OCI-LY7 (cell line): Measurements from ENCODE around the gene CEBPG. TPM values are rescaled to one million over a fixed set of nuclear protein-coding genes. Genes with fewer than 3 reads are reported as not detected.

Experiments
- BruUV-seq: library from RNA; stranded (reverse); fragments of 400-500 nt; replicated peaks from 2 replicates; lab custom pipeline; 2021; lab: Mats Ljungman, UMichigan
- CTCF ChIA-PET: fragments of 300-600 bp; sonication (Branson Sonifier 250); formaldehyde crosslinking; loops from one replicate; lab custom pipeline; 2022; ENCODE audit warnings: antibody characterized with exemption; ENCODE audit not compliant: unreplicated experiment; lab: Charles Lee
- POLR2A ChIA-PET: fragments of 300-600 bp; sonication (Branson Sonifier 250); formaldehyde crosslinking; loops from one replicate; lab custom pipeline; 2022; ENCODE audit warnings: antibody characterized with exemption; lab: Charles Lee
- DNase-seq: peaks from one replicate; pipeline ENCODE4 v3.0.0-alpha.2; 2015; ENCODE audit warnings: low spot score
- H2AFZ ChIP-seq: fragments of 200-600 bp; sonication (generic), shearing (Covaris generic); 2 replicates; pipeline ENCODE4 v1.6.1; 2014; ENCODE audit warnings: mild to moderate bottlenecking, antibody characterized with exemption, low read length, moderate library complexity
- H3K27ac ChIP-seq: fragments of 200-600 bp; sonication (generic); 2 replicates; pipeline ENCODE4 v1.5.1; 2014; ENCODE audit warnings: mixed run types, low read depth, mild to moderate bottlenecking, moderate library complexity, low read length, inconsistent platforms; ENCODE audit not compliant: poor library complexity, severe bottlenecking
- H3K36me3 ChIP-seq: fragments of 200-600 bp; sonication (generic); 2 replicates; pipeline ENCODE4 v1.6.1; 2014; ENCODE audit warnings: mild to moderate bottlenecking, antibody characterized with exemption, low read length, moderate library complexity, mixed read lengths; ENCODE audit not compliant: insufficient read depth
- H3K4me1 ChIP-seq: fragments of 200-600 bp; sonication (generic); 2 replicates; pipeline ENCODE4 v1.5.1; 2014; ENCODE audit warnings: mild to moderate bottlenecking, low read length; ENCODE audit not compliant: insufficient read depth, poor library complexity, severe bottlenecking
- H3K4me2 ChIP-seq: fragments of 200-600 bp; sonication (generic); 2 replicates; pipeline ENCODE4 v1.6.1; 2014; ENCODE audit warnings: mild to moderate bottlenecking, low read length
- H3K4me3 ChIP-seq: fragments of 200-600 bp; sonication (generic); 2 replicates; pipeline ENCODE4 v1.5.1; 2014; ENCODE audit warnings: mild to moderate bottlenecking, low read depth, low read length; ENCODE audit not compliant: poor library complexity, severe bottlenecking
- H3K79me2 ChIP-seq: fragments of 200-600 bp; sonication (generic); 2 replicates; pipeline ENCODE4 v1.6.1; 2016; ENCODE audit warnings: low read depth, mild to moderate bottlenecking, low read length, moderate library complexity, mixed read lengths; ENCODE audit not compliant: insufficient read depth
- H3K9me2 ChIP-seq: fragments of 200-600 bp; sonication (generic); 2 replicates; pipeline ENCODE4 v1.6.1; 2016; ENCODE audit warnings: mild to moderate bottlenecking, low read length, mixed read lengths; ENCODE audit not compliant: insufficient read depth
- H3K9me3 ChIP-seq: fragments of 200-600 bp; sonication (generic); 2 replicates; pipeline ENCODE4 v1.6.1; 2014; ENCODE audit warnings: mild to moderate bottlenecking, mixed run types, low read length, mixed read lengths
- H4K20me1 ChIP-seq: fragments of 200-600 bp; sonication (generic); 2 replicates; pipeline ENCODE4 v1.6.1; 2014; ENCODE audit warnings: mild to moderate bottlenecking, antibody characterized with exemption, low read length, moderate library complexity, mixed read lengths; ENCODE audit not compliant: insufficient read depth
- EZH2phosphoT487 ChIP-seq: fragments of 200-600 bp; sonication (generic); IDR thresholded peaks from 2 replicates; pipeline ENCODE4 v1.6.1; 2018; ENCODE audit warnings: low read depth, borderline replicate concordance, mild to moderate bottlenecking, mixed run types, antibody characterized with exemption, low read length, moderate library complexity, mixed read lengths
- intact Hi-C: fragments of 100-400 bp; cut with micrococcal nuclease; formaldehyde crosslinking; loops from one replicate; pipeline ENCODE4 v1.10.0; 2022; ENCODE audit not compliant: unreplicated experiment
- total RNA-seq, 2 experiments: library from RNA; depleted of rRNA in 1 of 2; stranded (reverse); fragments of >200 nt in 1 of 2; shearing (Covaris generic) in 1 of 2; gene quantifications; 2 replicates each; pipeline ENCODE4 v1.2.3, GENCODE V29; 2014 to 2022
- TF ChIP-seq, protein P1 (sequence below): fragments of 200-600 bp; sonication (generic); conservative IDR thresholded peaks from 2 replicates; pipeline ENCODE4 v1.5.1; 2014; ENCODE audit warnings: mild to moderate bottlenecking, antibody characterized with exemption, low read length, moderate library complexity, mixed read lengths

Gene CEBPG
- total RNA-seq, 2 experiments from 2014 or later, result 44.9 to 45.1 TPM

DNA sequence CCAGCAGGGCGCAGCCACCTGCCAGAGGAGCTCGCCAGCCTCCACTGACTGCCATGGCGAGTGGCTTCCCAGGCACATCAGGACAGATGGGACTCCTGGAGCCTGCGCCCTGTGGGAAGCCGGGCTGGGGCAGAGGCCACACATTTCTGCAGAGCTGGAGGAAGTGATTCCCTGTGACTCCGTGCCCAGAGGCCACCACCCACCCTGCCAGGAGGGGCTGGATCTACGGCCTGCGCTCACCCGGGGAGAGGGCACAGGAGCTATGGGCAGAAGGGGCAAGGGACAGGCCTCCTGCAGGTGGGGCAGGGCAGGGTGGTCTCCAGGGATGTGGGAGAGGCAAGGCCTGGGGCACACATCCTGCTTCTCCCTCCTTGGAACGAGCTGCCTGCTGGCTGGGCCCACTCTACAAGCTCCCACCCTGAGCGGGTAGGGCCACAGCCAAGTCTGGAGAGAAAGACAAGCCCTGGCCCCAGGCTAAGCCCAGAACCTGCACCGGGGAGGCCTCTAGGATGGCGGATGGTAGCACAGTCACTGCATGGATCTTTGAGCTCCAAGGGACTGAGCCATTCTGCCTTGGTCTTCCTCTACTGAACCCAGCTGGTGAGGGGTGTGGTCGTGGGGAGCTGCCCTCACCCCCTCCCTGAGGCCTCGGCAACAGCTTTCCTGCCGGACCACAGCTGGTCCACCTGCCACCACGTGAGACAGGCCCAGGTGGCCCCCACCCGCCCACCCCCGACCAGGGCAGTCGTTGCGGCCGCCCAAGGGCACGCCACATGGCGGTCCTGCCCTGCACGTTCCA, 40.6 kb downstream of the CEBPG start:
- H3K9me2 ChIP-seq, result no peaks in the 10 kb centered on the region
- no peak overlapping the region for H3K4me3 ChIP-seq
- H4K20me1 ChIP-seq, result no peaks in the 10 kb centered on the region
- no peak overlapping the region for H3K27ac ChIP-seq
- no peaks in the 10 kb centered on the region for H3K79me2 ChIP-seq
- POLR2A ChIA-PET, result no interaction called here
- CTCF ChIA-PET, result no interaction called here
- no peaks in the 10 kb centered on the region for H3K4me1 ChIP-seq
- no peak overlapping the region for H2AFZ ChIP-seq
- H3K9me3 ChIP-seq, result no peaks in the 10 kb centered on the region
- no peaks in the 10 kb centered on the region for H3K36me3 ChIP-seq
- no TSS peak for BruUV-seq
- no peak overlapping the region for H3K4me2 ChIP-seq
- TF ChIP-seq, protein P1, sequence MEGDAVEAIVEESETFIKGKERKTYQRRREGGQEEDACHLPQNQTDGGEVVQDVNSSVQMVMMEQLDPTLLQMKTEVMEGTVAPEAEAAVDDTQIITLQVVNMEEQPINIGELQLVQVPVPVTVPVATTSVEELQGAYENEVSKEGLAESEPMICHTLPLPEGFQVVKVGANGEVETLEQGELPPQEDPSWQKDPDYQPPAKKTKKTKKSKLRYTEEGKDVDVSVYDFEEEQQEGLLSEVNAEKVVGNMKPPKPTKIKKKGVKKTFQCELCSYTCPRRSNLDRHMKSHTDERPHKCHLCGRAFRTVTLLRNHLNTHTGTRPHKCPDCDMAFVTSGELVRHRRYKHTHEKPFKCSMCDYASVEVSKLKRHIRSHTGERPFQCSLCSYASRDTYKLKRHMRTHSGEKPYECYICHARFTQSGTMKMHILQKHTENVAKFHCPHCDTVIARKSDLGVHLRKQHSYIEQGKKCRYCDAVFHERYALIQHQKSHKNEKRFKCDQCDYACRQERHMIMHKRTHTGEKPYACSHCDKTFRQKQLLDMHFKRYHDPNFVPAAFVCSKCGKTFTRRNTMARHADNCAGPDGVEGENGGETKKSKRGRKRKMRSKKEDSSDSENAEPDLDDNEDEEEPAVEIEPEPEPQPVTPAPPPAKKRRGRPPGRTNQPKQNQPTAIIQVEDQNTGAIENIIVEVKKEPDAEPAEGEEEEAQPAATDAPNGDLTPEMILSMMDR, result no peak
- no peak for TF ChIP-seq EZH2phosphoT487
- intact Hi-C loops, result no loop called here
- DNase-seq, result no peak

DNA sequence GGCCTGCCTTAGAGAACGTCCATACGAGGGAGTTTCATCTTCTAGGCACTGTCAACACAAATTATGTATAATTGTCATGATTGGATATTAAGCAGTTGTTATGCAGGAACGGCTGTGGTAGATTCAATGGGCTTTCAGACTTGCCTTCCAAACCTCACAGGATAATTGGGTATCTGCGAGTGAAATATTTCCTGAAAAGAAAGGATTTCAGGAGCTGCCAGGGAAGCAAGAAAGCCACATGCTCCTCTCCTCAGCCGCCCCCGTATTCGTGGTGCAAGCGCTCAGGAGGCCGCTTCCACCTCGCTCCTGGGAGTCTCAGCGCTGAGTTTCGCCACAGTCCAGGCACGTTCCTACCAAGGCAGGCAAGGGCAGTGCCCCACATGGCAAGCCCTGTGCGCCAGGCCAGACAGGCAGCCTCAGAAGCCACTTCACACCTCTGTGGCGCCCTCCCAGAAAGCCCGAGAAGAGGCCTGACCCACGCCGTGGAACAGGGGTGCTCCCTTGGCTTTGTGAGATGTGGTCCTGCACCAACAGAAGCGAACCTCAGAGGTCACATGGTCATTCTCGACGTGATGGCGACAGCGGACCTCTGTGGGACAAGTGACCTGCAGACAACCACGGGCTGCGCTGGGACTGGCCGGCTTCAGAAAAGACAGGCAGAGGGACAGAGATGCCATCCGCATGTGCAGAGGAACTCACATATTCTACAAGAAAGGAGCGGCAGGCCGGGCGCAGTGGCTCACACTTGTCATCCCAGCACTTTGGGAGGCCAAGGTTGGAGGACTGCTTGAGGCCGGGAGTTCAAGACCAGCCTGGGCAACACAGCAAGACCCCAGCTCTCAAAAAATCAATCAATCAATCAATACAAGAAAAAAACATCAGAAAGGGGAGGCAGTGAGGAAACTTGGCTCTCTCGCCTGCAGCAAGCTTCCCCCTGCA, 41.4 kb downstream of the CEBPG start:
- TF ChIP-seq, protein P1, result no peak
- TF ChIP-seq EZH2phosphoT487, result no peak
- intact Hi-C loops, result no loop called here
- Histone ChIP-seq H3K9me3 (no peaks in the 10 kb centered on the region), H2AFZ (no peak overlapping the region), H3K27ac (no peak overlapping the region), H3K4me3 (no peak overlapping the region), H3K4me2 (no peak overlapping the region), H3K9me2 (no peaks in the 10 kb centered on the region), H3K79me2 (no peaks in the 10 kb centered on the region), H3K4me1 (no peaks in the 10 kb centered on the region), H4K20me1 (no peaks in the 10 kb centered on the region), H3K36me3 (no peaks in the 10 kb centered on the region)
- BruUV-seq, result no TSS peak
- POLR2A ChIA-PET, result no interaction called here
- CTCF ChIA-PET, result no interaction called here
- DNase-seq, result no peak
